ENCODE data around the gene MRGPRE.

The MRGPRE gene

GRCh38 chr11:3213659-3214419, 18.4 kb downstream of the MRGPRE start:
- DNase-seq: no peak

GRCh38 chr11:3208272-3208671, 23.9 kb downstream of the MRGPRE start:
- DNase-seq: no peak

GRCh38 chr11:3207526-3208189, 24.6 kb downstream of the MRGPRE start:
- DNase-seq: no peak

GRCh38 chr11:3206922-3207204, 25.4 kb downstream of the MRGPRE start:
- no peak for DNase-seq

GRCh38 chr11:3206156-3206921, 25.9 kb downstream of the MRGPRE start:
- no peak for DNase-seq

- no peak for DNase-seq
Observed at GRCh38 chr11:3205261-3206155, 26.7 kb downstream of the MRGPRE start.

GRCh38 chr11:3204141-3205015, 27.8 kb downstream of the MRGPRE start:
- no peak for DNase-seq

GRCh38 chr11:3203221-3204043, 28.8 kb downstream of the MRGPRE start:
- no peak for DNase-seq

- no peak for DNase-seq
Observed at GRCh38 chr11:3202759-3203158, 29.5 kb downstream of the MRGPRE start.

GRCh38 chr11:3202305-3202704, 29.9 kb downstream of the MRGPRE start:
- no peak for DNase-seq

- no peak for DNase-seq
Observed at GRCh38 chr11:3201677-3202181, 30.5 kb downstream of the MRGPRE start.

- DNase-seq: no peak
Observed at GRCh38 chr11:3201112-3201581, 31.1 kb downstream of the MRGPRE start.

- DNase-seq: no peak
Observed at GRCh38 chr11:3200388-3201111, 31.7 kb downstream of the MRGPRE start.

- no peak for DNase-seq
Observed at GRCh38 chr11:3199537-3200295, 32.5 kb downstream of the MRGPRE start.

GRCh38 chr11:3198815-3199214, 33.4 kb downstream of the MRGPRE start:
- DNase-seq: no peak

- DNase-seq: no peak
Observed at GRCh38 chr11:3197878-3198528, 34.2 kb downstream of the MRGPRE start.

GRCh38 chr11:3197044-3197695, 35.0 kb downstream of the MRGPRE start:
- DNase-seq: no peak

Measured in inflammatory macrophage treated with lipopolysaccharide for 4 hours (primary cell).